Measurements from ENCODE around the gene FCRLA.
"Not testable (repeated sequence)": the region's sequence is repeated elsewhere in the genome, so short reads cannot be mapped to it uniquely, and the experiment has no call there.

FCRLA gene

GRCh38 chr1:161706482-161707347 lies at the start of gene FCRLA:
Gene FCRLA, plus strand, starts transcription at chr1:161707229. Its CDS starts 36 bp downstream, at chr1:161707265.
- no peak for DNase-seq

DNA sequence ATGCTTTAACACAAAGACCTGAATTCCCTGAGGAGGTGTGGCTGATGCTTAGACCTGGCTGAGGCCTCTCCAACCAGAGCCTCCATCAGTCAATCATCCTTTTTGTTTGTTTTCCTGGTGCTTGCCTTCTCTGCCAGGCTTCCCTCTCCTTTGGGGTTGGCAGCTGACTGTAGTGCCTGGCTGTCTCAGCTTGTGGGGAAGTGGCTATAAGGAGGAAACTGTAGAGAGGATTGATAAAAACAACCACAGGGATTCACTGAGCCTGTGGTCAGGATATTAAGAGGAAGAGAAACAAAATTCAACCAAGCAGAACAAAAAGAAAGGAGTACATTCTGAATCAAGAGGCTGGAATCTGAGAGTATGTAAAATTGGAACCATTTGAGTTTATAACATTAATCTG lies 48.5 kb upstream of the FCRLA start:
- not testable (repeated sequence) for DNase-seq

DNA sequence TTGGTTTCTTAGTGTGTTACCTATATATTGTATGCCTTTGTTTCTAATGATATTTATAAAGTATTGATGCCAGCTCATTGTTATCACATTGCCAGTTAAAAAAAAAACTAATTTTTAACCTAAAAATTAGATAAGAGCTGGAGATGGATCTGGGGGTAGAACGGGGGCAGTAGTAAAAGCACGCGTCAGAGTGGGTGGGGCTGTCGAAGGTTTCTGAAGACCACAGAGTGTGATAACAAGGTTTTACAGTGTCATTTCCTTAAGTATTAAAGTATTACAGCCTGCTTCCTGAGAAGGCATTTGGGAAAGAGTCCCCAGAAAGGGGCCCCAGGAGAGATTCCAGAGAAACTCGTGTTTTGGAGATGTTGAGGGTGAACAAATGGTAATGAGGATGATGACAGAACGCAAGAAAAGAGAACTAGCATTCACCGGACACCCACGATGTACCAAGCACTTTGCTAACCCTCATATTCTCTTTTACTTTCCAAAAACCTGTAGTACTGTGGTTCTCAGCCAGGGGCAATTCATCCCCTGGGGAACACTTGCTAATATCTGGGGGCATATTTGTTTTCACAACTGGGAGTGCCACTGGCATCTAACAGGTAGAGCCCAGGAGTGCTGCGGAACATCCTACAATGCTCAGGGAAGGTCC lies 45.2 kb upstream of the FCRLA start:
- not testable (repeated sequence) for DNase-seq

GRCh38 chr1:161662684-161663339 lies 44.2 kb upstream of the FCRLA start, which contains the start of gene FCGR2B:
Gene FCGR2B, plus strand, starts transcription at chr1:161663143. Its CDS starts 99 bp downstream, at chr1:161663242.
- not testable (repeated sequence) for DNase-seq

- not testable (repeated sequence) for DNase-seq
Measured at GRCh38 chr1:161663569-161663968, 43.5 kb upstream of the FCRLA start.

DNA sequence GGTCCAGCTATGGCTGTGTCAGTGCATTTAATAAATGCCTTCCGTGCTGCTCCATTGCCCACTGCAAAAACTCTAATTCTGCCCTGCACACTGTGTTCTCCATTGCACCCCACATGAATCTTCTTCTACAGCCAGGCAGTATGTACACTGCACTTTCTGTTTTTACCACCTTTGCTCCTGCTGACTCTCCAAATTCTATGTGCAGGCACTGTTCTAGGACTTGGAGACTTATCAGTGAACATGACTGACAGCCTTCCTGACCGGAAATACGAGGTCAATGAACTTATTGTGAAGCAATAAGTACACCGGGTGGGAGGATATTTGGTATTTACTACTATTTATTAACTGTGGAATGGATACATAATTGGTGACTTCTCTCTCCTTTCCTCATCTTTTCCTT lies 42.3 kb upstream of the FCRLA start:
- DNase-seq, result not testable (repeated sequence)

DNA sequence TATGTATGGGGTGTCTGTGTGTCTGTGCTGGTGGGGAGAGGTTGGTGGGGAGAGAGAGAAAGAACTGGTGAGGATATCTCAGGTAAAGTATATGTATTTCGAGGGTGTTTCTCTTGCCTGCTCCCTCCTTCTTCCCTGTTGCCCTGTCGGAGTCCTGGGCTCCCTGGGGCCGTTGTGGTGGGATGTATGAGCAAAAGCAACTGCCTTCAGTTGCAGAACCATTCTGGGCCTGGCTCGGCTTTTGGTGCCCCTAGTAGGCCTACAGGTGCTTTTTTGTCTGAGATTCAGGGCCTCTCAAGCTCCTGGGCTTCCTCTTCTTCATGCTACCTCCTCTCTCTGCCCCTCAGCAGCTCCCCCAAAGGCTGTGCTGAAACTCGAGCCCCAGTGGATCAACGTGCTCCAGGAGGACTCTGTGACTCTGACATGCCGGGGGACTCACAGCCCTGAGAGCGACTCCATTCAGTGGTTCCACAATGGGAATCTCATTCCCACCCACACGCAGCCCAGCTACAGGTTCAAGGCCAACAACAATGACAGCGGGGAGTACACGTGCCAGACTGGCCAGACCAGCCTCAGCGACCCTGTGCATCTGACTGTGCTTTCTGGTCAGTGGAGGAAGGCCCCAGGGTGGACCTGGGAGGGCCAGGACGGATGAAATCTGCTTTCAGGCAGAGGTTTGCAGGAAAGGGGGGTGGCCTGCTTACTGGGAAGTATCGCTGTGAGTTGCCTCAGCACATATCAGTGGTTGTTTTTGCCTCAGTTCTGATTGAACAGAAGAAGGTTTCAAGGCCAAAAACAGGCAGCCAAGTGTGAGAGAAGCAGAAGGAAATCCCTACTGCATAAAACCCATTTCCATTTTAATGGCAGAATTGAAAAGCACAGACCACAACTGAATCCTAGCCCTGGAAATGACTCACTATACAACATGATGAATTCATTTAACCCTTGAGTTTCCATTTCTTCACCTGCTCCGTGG lies 35.7 kb upstream of the FCRLA start:
- not testable (repeated sequence) for DNase-seq

DNA sequence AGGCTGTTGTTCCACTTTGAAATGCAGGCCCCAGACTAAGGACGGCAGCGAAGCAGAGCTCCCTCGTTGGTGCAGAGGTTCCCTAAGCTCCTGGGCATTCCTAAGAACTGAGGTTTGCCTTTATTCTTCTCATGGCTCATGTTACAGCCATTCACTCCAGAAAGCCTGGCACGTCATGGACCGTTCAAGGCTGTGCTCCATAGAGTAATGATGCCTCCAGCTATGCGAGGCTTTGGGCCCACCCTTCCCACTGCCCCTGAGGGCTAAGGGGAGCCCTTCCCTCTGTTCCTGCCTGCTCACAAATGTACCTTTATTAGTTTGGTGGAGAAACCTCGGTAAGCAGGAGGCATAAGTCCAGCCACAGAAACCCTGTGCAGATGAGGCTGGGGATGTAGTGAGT lies 33.6 kb upstream of the FCRLA start:
- DNase-seq, result not testable (repeated sequence)

DNA sequence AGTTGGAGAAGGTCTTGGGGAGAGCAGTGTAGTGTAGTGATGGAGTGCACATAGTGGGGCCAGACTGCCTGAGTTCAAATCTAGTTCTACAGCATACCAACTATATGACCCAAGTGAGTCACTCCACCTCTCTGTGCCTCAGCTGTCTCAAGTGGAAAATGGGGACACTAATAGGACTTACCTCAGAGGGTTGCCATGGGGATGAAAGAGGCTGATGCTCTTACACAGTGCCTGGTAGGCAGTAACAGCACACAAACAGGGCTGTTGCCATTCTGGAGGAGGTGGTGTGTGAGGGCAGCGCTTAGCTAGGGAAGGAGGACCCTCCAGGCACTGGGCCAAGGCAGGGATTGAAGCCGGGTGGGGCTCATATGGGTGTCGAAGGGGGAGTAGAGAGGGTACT lies 32.6 kb upstream of the FCRLA start:
- DNase-seq, result not testable (repeated sequence)

DNA sequence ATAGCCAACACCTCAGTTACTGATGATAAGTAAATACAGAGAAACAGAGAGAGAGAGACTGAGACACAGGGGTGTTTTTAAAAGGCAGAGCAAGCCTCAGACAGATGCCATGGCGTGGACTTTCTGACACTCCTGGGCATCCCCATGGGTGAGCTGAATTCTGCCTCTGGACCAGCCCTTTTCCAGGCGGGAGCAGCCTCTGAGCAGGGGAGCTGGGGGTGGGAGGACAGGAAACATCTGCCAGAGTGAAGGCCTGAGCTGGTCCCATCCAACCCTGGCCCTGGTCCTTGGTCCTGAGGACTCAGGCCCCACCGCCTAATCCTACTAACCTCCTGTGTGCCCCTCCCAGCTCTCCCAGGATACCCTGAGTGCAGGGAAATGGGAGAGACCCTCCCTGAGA lies 32.1 kb upstream of the FCRLA start:
- DNase-seq, result not testable (repeated sequence)

GRCh38 chr1:161676441-161676840 lies 30.6 kb upstream of the FCRLA start:
- no peak for DNase-seq

GRCh38 chr1:161676958-161677689 lies 29.9 kb upstream of the FCRLA start:
- DNase-seq, result no peak

DNA sequence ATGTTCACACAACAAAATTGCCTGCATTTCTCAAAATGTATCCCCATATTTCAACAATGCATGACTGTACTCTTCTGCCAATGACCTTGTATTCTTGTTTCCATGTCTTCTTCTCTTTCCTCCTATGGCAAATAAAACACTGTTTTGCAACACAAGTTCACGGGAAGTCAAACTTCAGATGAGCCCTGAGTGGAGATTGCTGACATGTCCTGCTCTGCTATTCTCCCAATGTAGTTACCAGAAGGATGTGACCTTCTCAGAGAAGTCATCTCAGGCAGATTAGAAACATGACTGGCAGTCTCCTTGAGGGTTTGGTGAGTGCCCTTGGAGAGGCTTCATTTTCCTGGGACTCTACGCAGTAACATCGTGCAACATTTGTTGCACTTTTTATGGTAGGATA lies 28.5 kb upstream of the FCRLA start:
- DNase-seq, result no peak

DNA sequence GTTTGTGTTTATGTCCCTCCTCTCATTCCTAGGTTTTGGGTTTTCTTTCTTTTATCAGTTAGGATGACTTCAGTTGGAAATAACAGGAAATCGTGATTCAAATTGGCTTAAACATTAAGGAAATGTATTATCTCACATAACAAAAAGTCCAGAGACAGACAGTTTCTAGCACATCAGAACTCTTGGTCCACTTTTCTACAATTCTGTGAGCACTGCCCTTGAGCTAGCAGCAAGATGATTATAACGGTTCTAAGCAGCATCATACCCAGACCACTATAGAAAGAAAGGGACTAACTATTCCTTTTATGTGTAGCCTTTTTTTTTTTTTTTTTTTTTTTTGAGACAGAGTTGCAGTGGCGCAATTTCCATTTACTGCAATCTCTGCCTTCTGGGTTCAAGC lies 25.1 kb upstream of the FCRLA start:
- DNase-seq, result no peak

- no peak for DNase-seq
Measured at GRCh38 chr1:161688946-161689345, 18.1 kb upstream of the FCRLA start.

DNA sequence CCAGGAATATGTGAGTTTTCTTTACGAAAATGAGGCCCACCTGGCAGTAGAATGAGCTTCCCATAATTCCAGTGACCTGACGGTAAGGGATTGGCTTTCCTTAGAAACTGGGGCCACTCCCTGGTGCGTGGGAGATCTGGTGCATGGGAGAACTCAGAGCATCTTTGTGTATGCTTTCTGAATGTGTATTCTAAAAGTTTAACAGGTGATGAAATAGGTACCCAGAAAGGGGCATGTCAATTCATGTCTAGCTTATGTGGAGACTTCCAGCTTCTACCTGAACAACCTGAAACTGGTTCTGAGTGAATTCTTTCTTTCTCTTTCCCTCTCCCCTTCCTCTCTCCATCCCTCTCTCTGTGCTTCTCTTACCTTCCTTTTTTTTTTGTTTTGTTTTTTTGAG lies 15.2 kb upstream of the FCRLA start:
- DNase-seq, result no peak

DNA sequence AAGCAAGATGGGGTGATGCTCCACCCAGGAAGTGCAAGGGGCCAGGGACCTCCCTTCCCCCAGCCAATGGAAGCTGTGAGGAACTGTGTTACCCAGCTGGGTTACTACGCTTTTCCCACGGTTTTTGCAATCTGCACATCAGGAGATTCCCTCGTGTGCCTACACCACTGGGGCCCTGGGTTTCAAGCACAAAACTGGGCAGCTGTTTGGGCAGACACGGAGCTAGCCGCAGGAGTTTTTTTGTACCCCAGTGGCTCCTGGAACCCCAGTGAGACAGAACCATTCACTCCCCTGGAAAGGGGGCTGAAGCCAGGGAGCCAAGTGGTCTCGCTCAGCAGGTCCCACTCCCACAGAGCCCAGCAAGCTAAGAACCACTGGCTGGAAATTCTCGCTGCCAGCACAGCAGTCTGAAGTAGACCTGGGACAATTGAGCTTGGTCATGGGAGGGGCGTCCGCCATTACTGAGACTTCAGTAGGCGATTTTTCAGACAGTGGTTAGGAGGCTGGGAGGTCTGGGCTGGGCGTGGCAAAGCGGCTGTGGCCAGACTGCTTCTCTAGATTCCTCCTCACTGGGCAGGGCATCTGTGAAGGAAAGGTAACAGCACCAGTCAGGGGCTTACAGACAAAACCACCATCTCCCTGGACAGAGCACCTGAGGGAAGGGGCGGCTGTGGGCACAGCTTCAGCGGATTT lies 13.9 kb upstream of the FCRLA start:
- DNase-seq, result not testable (repeated sequence)

DNA sequence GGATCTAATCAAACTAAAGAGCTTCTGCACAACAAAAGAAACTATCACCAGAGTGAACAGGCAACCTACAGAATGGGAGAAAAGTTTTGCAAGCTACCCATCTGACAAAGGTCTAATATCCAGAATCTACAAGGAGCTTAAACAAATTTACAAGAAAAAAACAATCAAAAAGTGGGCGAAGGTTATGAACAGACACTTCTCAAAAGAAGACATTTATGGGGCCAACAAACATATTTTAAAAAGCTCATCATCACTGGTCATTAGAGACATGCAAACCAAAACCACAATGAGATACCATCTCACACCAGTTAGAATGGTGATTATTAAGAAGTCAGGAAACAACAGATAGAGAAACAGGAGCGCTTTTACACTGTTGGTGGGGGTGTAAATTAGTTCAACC lies 8.7 kb upstream of the FCRLA start:
- not testable (repeated sequence) for DNase-seq

- DNase-seq, result no peak
Measured at GRCh38 chr1:161702250-161702649, 4.8 kb upstream of the FCRLA start.

DNA sequence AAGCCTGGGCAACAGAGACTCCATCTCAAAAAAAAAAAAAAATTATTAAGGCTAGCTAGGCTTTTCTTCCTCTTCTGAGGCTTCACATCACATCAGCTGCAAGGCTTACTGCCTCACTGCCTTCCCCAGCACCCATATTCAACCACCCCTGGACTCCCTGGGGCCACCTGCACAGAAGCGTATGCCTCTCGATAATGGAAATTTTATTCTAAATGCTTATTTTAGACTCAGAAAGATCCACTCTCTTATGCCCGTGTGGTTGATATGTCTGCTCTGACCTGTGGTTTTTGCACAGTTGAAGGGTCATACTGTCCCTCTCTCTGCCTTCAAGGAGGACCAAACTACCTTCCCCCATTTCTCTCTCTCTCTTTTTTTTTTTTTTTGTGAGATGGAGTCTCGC lies 1.5 kb upstream of the FCRLA start:
- DNase-seq, result peak in 1 of 2 donors; percentile 43

DNA sequence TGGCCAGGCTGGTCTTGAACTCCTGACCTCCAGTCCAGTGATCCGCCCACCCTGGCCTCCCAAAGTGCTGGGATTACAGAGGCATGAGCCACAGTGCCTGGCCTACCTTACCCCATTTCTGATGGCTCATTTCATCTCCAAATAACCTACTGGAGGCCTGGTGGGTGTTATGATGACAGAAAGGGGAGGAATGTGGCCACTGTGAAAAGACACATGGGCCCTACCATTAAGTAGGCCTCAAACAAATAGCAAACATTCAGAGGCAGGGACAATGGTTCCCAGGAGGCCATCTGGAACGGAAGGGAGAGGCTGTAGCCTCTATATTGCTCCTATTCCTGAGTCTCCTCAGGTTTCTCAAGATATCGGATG lies 932 bp upstream of the FCRLA start:
- no peak for DNase-seq

All from CD4-positive, alpha-beta T cell treated with Interferon alpha-2 for 1 hour (primary cell).